Neuronal stem cell (in vitro differentiated cells): ENCODE data around the gene SRSF12.

Source experiments
- DNase-seq: peaks from one replicate; pipeline ENCODE4 v3.0.0-alpha.2; 2013; ENCODE audit warnings: low spot score
- H2AFZ ChIP-seq: one replicate; pipeline ENCODE4 v1.6.1; 2013; ENCODE audit warnings: mild to moderate bottlenecking, low read length, inconsistent platforms
- H2AK5ac ChIP-seq: 2 replicates; pipeline ENCODE4 v1.6.1; 2013; ENCODE audit warnings: low read depth, mild to moderate bottlenecking, inconsistent platforms, low read length, moderate library complexity, mixed read lengths
- H2BK120ac ChIP-seq: 2 replicates; pipeline ENCODE4 v1.6.1; 2013; ENCODE audit warnings: low read depth, mild to moderate bottlenecking, inconsistent platforms, low read length, moderate library complexity, mixed read lengths
- H2BK12ac ChIP-seq: one replicate; pipeline ENCODE4 v1.6.1; 2013; ENCODE audit warnings: low read length, inconsistent platforms
- H2BK15ac ChIP-seq: 2 replicates; pipeline ENCODE4 v1.6.1; 2013; ENCODE audit warnings: mild to moderate bottlenecking, low read length, inconsistent platforms, mixed read lengths
- H2BK5ac ChIP-seq: one replicate; pipeline ENCODE4 v1.6.1; 2013; ENCODE audit warnings: inconsistent platforms, mild to moderate bottlenecking, low read length, moderate library complexity
- H3K14ac ChIP-seq: one replicate; pipeline ENCODE4 v1.6.1; 2013; ENCODE audit warnings: low read length, inconsistent platforms
- H3K18ac ChIP-seq: 2 replicates; pipeline ENCODE4 v1.6.1; 2013; ENCODE audit warnings: low read length, inconsistent platforms
- H3K23ac ChIP-seq: 2 replicates; pipeline ENCODE4 v1.6.1; 2013; ENCODE audit warnings: low read depth, mild to moderate bottlenecking, mixed read lengths, low read length, inconsistent platforms; ENCODE audit not compliant: poor library complexity
- H3K27ac ChIP-seq: replicated peaks from 3 replicates; pipeline ENCODE4 v1.5.1; 2013; ENCODE audit warnings: low read length, inconsistent platforms
- H3K27me3 ChIP-seq, 3 experiments: 2 replicates each; pipeline ENCODE4 v1.6.1; 2013; ENCODE audit warnings: low read length in 3 of 3, mild to moderate bottlenecking in 2 of 3, inconsistent platforms in 1 of 3, low read depth in 1 of 3, mixed read lengths in 1 of 3, moderate library complexity in 1 of 3; ENCODE audit not compliant: control insufficient read depth in 3 of 3, insufficient read depth in 3 of 3
- H3K36me3 ChIP-seq, 2 donors: replicated peaks in 1 of 2; 2 replicates each; pipeline ENCODE4 v1.6.1; 2013; ENCODE audit warnings: low read length in 2 of 2; ENCODE audit not compliant: control insufficient read depth in 2 of 2, insufficient read depth in 2 of 2
- H3K4ac ChIP-seq: 2 replicates; pipeline ENCODE4 v1.6.1; 2013; ENCODE audit warnings: inconsistent platforms, mild to moderate bottlenecking, low read length, moderate library complexity
- H3K4me1 ChIP-seq, 2 donors: 1 replicate in 1 of 2; 2 replicates in 1 of 2; pipeline ENCODE4 v1.6.1; 2013; ENCODE audit warnings: low read length in 2 of 2, low read depth in 1 of 2; ENCODE audit not compliant: control insufficient read depth in 2 of 2, insufficient read depth in 1 of 2
- H3K4me2 ChIP-seq: one replicate; pipeline ENCODE4 v1.6.1; 2013; ENCODE audit warnings: mild to moderate bottlenecking, low read length, inconsistent platforms; ENCODE audit not compliant: insufficient read depth, poor library complexity, severe bottlenecking
- H3K4me3 ChIP-seq, 2 donors: 2 replicates each; pipeline ENCODE4 v1.5.1; 2013; ENCODE audit warnings: low read length in 2 of 2, mild to moderate bottlenecking in 2 of 2, inconsistent platforms in 1 of 2, moderate library complexity in 1 of 2
- H3K79me1 ChIP-seq: one replicate; pipeline ENCODE4 v1.6.1; 2013; ENCODE audit warnings: low read depth, mild to moderate bottlenecking, inconsistent platforms, low read length, moderate library complexity
- H3K9ac ChIP-seq: one replicate; pipeline ENCODE4 v1.6.1; 2013; ENCODE audit warnings: mild to moderate bottlenecking, low read depth, low read length, inconsistent platforms; ENCODE audit not compliant: poor library complexity
- H3K9me3 ChIP-seq, 2 donors: replicated peaks in 1 of 2; 2 replicates each; pipeline versions ENCODE3 to v1.6.1; 2013; ENCODE audit warnings: low read length in 2 of 2, mild to moderate bottlenecking in 2 of 2, inconsistent platforms in 1 of 2, low read depth in 1 of 2, mixed read lengths in 1 of 2, moderate library complexity in 1 of 2; ENCODE audit not compliant: control insufficient read depth in 2 of 2, insufficient read depth in 1 of 2
- H4K8ac ChIP-seq: one replicate; pipeline ENCODE4 v1.6.1; 2013; ENCODE audit warnings: low read depth, mild to moderate bottlenecking, inconsistent platforms, low read length, moderate library complexity
- H4K91ac ChIP-seq: one replicate; pipeline ENCODE4 v1.6.1; 2013; ENCODE audit warnings: low read length, low read depth, mild to moderate bottlenecking, inconsistent platforms; ENCODE audit not compliant: poor library complexity
- WGBS, 2 donors: extraction: QIAGEN DNeasy Blood & Tissue Kit; methylation state at CpG; one replicate each; pipeline ENCODE4 v1.1.7; 2013; ENCODE audit warnings: missing lambda C conversion rate in 2 of 2, mixed read lengths in 1 of 2; ENCODE audit not compliant: insufficient read length in 2 of 2, insufficient replicate concordance in 1 of 2; ENCODE audit errors: extremely low coverage in 2 of 2; 5-methylcytosine and 5-hydroxymethylcytosine counted together

The SRSF12 gene

GRCh38 chr6:89134723-89135122 lies 16.9 kb upstream of the SRSF12 start:
- WGBS, 2 donors = no CpG with 5 or more reads among the region's 3 CpGs
- DNase-seq = no peak

GRCh38 chr6:89133981-89134380 lies 16.1 kb upstream of the SRSF12 start:
- Histone ChIP-seq H3K9me3 (peaks cover 1 to 3% of the 10 kb centered on the region in 2 donors), H3K9ac (no peak overlapping the region), H4K91ac (no peak overlapping the region), H3K14ac (no peak overlapping the region), H2BK5ac (no peak overlapping the region), H3K36me3 (no peaks in the 10 kb centered on the region), H3K4me1 (no peaks in the 10 kb centered on the region), H3K27ac (no peak overlapping the region), H3K4me2 (no peak overlapping the region), H3K4ac (no peak overlapping the region), H3K23ac (no peak overlapping the region), H2AK5ac (no peak overlapping the region), H2BK12ac (no peak overlapping the region), H2BK120ac (no peak overlapping the region), H2AFZ (no peak overlapping the region), H3K27me3 (no peaks in the 10 kb centered on the region), H4K8ac (no peak overlapping the region), H2BK15ac (no peak overlapping the region), H3K18ac (no peak overlapping the region), H3K4me3 (no peak overlapping the region), H3K79me1 (no peaks in the 10 kb centered on the region)
- no CpG with 5 or more reads among the region's 9 CpGs for WGBS, 2 donors
- DNase-seq = no peak

More at GRCh38 chr6:89134723-89135122, 16.9 kb upstream of the SRSF12 start:
- H3K23ac ChIP-seq = no peak overlapping the region
- no peak overlapping the region for H2AK5ac ChIP-seq
- H3K18ac ChIP-seq = no peak overlapping the region
- H3K14ac ChIP-seq = no peak overlapping the region
- no peak overlapping the region for H2BK5ac ChIP-seq
- no peak overlapping the region for H3K9ac ChIP-seq
- H4K91ac ChIP-seq = no peak overlapping the region
- H3K4me3 ChIP-seq = no peak overlapping the region
- H3K27ac ChIP-seq = no peak overlapping the region
- no peaks in the 10 kb centered on the region for H3K36me3 ChIP-seq
- H2BK15ac ChIP-seq = no peak overlapping the region
- H3K9me3 ChIP-seq = no peaks in the 10 kb centered on the region
- no peaks in the 10 kb centered on the region for H3K4me1 ChIP-seq
- H3K79me1 ChIP-seq = no peaks in the 10 kb centered on the region
- no peak overlapping the region for H2BK120ac ChIP-seq
- H2AFZ ChIP-seq = no peak overlapping the region
- H2BK12ac ChIP-seq = no peak overlapping the region
- H3K27me3 ChIP-seq = no peaks in the 10 kb centered on the region
- no peak overlapping the region for H4K8ac ChIP-seq
- no peak overlapping the region for H3K4ac ChIP-seq
- H3K4me2 ChIP-seq = no peak overlapping the region

GRCh38 chr6:89132057-89132456 lies 14.2 kb upstream of the SRSF12 start:
- no peak overlapping the region for H2AK5ac ChIP-seq
- H3K79me1 ChIP-seq = no peaks in the 10 kb centered on the region
- no peak overlapping the region for H2BK5ac ChIP-seq
- H3K14ac ChIP-seq = no peak overlapping the region
- H3K18ac ChIP-seq = no peak overlapping the region
- H3K9me3 ChIP-seq = peaks cover 2 to 6% of the 10 kb centered on the region in 2 donors
- no peak overlapping the region for H2BK12ac ChIP-seq
- H2BK120ac ChIP-seq = no peak overlapping the region
- H3K4me1 ChIP-seq = no peaks in the 10 kb centered on the region
- H3K27me3 ChIP-seq = no peaks in the 10 kb centered on the region
- H2BK15ac ChIP-seq = no peak overlapping the region
- H4K8ac ChIP-seq = no peak overlapping the region
- H3K23ac ChIP-seq = no peak overlapping the region
- no peak overlapping the region for H3K9ac ChIP-seq
- no peak overlapping the region for H3K4ac ChIP-seq
- H3K36me3 ChIP-seq = no peaks in the 10 kb centered on the region
- H4K91ac ChIP-seq = no peak overlapping the region
- DNase-seq = no peak
- H3K27ac ChIP-seq = no peak overlapping the region
- H2AFZ ChIP-seq = no peak overlapping the region
- H3K4me2 ChIP-seq = no peak overlapping the region
- H3K4me3 ChIP-seq = no peak overlapping the region
- no CpG with 5 or more reads among the region's 2 CpGs for WGBS, 2 donors

GRCh38 chr6:89131599-89131998 lies 13.7 kb upstream of the SRSF12 start:
- H4K8ac ChIP-seq = no peak overlapping the region
- no peak overlapping the region for H3K9ac ChIP-seq
- no peak overlapping the region for H2AFZ ChIP-seq
- no peaks in the 10 kb centered on the region for H3K79me1 ChIP-seq
- no peaks in the 10 kb centered on the region for H3K27me3 ChIP-seq
- no CpG with 5 or more reads among the region's 3 CpGs for WGBS, 2 donors
- no peak overlapping the region for H3K4me3 ChIP-seq
- no peak overlapping the region for H4K91ac ChIP-seq
- H3K4me2 ChIP-seq = no peak overlapping the region
- H3K4me1 ChIP-seq = no peaks in the 10 kb centered on the region
- H3K27ac ChIP-seq = no peak overlapping the region
- no peak overlapping the region for H3K18ac ChIP-seq
- peaks cover 2 to 6% of the 10 kb centered on the region in 2 donors for H3K9me3 ChIP-seq
- no peak overlapping the region for H2BK12ac ChIP-seq
- DNase-seq = no peak
- no peak overlapping the region for H3K14ac ChIP-seq
- no peaks in the 10 kb centered on the region for H3K36me3 ChIP-seq
- H3K23ac ChIP-seq = no peak overlapping the region
- H2BK5ac ChIP-seq = no peak overlapping the region
- no peak overlapping the region for H2BK15ac ChIP-seq
- H2BK120ac ChIP-seq = no peak overlapping the region
- no peak overlapping the region for H2AK5ac ChIP-seq
- no peak overlapping the region for H3K4ac ChIP-seq
